ENCODE data around the gene TLCD1.
"Not testable (repeated sequence)": the region's sequence is repeated elsewhere in the genome, so short reads cannot be mapped to it uniquely, and the experiment has no call there.

The TLCD1 gene

GRCh38 chr17:28746611-28747050 lies 20.6 kb upstream of the TLCD1 start:
- DNase-seq = no peak

- no peak for DNase-seq
These were observed 19.9 kb upstream of the TLCD1 start for GRCh38 chr17:28745786-28746411.

GRCh38 chr17:28744972-28745785 lies 19.1 kb upstream of the TLCD1 start:
- no peak for DNase-seq

- DNase-seq = peak; percentile 75
These were observed 18.3 kb upstream of the TLCD1 start for GRCh38 chr17:28744104-28744971.

GRCh38 chr17:28743243-28744103 lies 17.4 kb upstream of the TLCD1 start, which contains the start of gene TRAF4:
Gene TRAF4, plus strand, starts transcription at chr17:28744011. Its CDS starts 102 bp downstream, at chr17:28744113.
- DNase-seq = peak; percentile 80

GRCh38 chr17:28741358-28742349 lies 15.6 kb upstream of the TLCD1 start:
- DNase-seq = no peak

GRCh38 chr17:28740406-28741357 lies 14.6 kb upstream of the TLCD1 start:
- no peak for DNase-seq

GRCh38 chr17:28738680-28739384 lies 12.8 kb upstream of the TLCD1 start:
- peak; percentile 73 for DNase-seq

- DNase-seq = no peak
These were observed 12.0 kb upstream of the TLCD1 start for GRCh38 chr17:28737770-28738679.

GRCh38 chr17:28737316-28737715 lies 11.3 kb upstream of the TLCD1 start:
- DNase-seq = no peak

- DNase-seq = not testable (repeated sequence)
These were observed 10.1 kb upstream of the TLCD1 start for GRCh38 chr17:28735913-28736769.

GRCh38 chr17:28735242-28735722 lies 9.2 kb upstream of the TLCD1 start:
- DNase-seq = no peak

GRCh38 chr17:28734712-28735241 lies 8.7 kb upstream of the TLCD1 start:
- no peak for DNase-seq

GRCh38 chr17:28733346-28733745 lies 7.3 kb upstream of the TLCD1 start:
- DNase-seq = no peak

- DNase-seq = no peak
These were observed 3.9 kb upstream of the TLCD1 start for GRCh38 chr17:28729950-28730330.
